A549 (cell line): ENCODE measurements around the gene CACNA1C. TPM values are rescaled to one million over a fixed set of nuclear protein-coding genes. Genes with fewer than 3 reads are reported as not detected.

ENCODE experiments used
- ATAC-seq, 2 experiments: fragments of 200-7000 bp in 1 of 2; fragments of >200 bp in 1 of 2; cut with Nextera tagmentation in 1 of 2; cut with Tn5 transposase in 1 of 2; 3 replicates each; pipeline versions ENCODE4 v1.8.0 to v1.9.1; 2018 to 2020; ENCODE audit warnings: mild to moderate bottlenecking in 1 of 2, moderate library complexity in 1 of 2
- CTCF ChIA-PET: fragments of 300-600 bp; sonication (Branson Sonifier 250); formaldehyde crosslinking; extraction: SDS; loops from one replicate; lab custom pipeline; 2021; ENCODE audit warnings: antibody characterized with exemption, inconsistent platforms; lab: Yijun Ruan, JAX
- POLR2A ChIA-PET: fragments of 350-600 bp; formaldehyde crosslinking; extraction: SDS; loops from one replicate; lab custom pipeline; 2021; ENCODE audit warnings: antibody characterized with exemption, inconsistent platforms; lab: Yijun Ruan, JAX
- DNase-seq, 2 experiments: peaks; one replicate each; pipeline versions ENCODE4 v3.0.0 to v3.0.0-alpha.2; 2011 to 2016; ENCODE audit warnings: low read depth in 1 of 2, low spot score in 1 of 2
- FAIRE-seq: peaks from 2 replicates; lab custom pipeline; 2011; peaks lifted over from hg19 to GRCh38; lab: Jason Lieb, UNC
- H3K27ac ChIP-seq, 2 experiments: fragments of >200 bp; sonication (Bioruptor Twin); formaldehyde crosslinking; 3 replicates each; pipeline ENCODE4 v1.5.1; 2016 to 2017
- H3K4me1 ChIP-seq: fragments of >200 bp; sonication (Bioruptor Twin); formaldehyde crosslinking; 3 replicates; pipeline ENCODE4 v1.6.1; 2016
- H3K4me2 ChIP-seq: fragments of >200 bp; sonication (Bioruptor Twin); formaldehyde crosslinking; 3 replicates; pipeline ENCODE4 v1.6.1; 2016
- H3K4me3 ChIP-seq: fragments of >200 bp; sonication (Bioruptor Twin); formaldehyde crosslinking; 3 replicates; pipeline ENCODE4 v1.5.1; 2016
- H3K9me3 ChIP-seq: fragments of >200 bp; sonication (Bioruptor Twin); formaldehyde crosslinking; 3 replicates; pipeline ENCODE4 v1.6.1; 2016
- BHLHE40 ChIP-seq: IDR thresholded peaks from 2 replicates; pipeline ENCODE4 v1.6.1; 2012; ENCODE audit warnings: low read depth, low read length, inconsistent platforms
- CBX2 ChIP-seq: fragments of 200-600 bp; sonication (generic); IDR thresholded peaks from 2 replicates; pipeline ENCODE4 v1.6.1; 2016; ENCODE audit warnings: low read depth, mild to moderate bottlenecking, borderline replicate concordance
- CBX8 ChIP-seq: fragments of 200-600 bp; sonication (generic); IDR thresholded peaks from 2 replicates; pipeline ENCODE4 v1.6.1; 2016
- CEBPB ChIP-seq, 2 experiments: fragments of >200 bp in 1 of 2; sonication (Bioruptor Twin) in 1 of 2; formaldehyde crosslinking in 1 of 2; IDR thresholded peaks; 2 replicates each; pipeline ENCODE4 v1.6.1; 2012 to 2016
- EHF ChIP-seq: fragments of 250-450 bp; sonication (Bioruptor Pico); IDR thresholded peaks from 2 replicates; pipeline ENCODE4 v1.5.0; 2020; ENCODE audit warnings: mild to moderate bottlenecking
- EHMT2 ChIP-seq: fragments of 200-600 bp; sonication (generic); IDR thresholded peaks from 2 replicates; pipeline ENCODE4 v1.6.1; 2016; ENCODE audit warnings: antibody characterized with exemption, low read depth, mild to moderate bottlenecking, moderate library complexity
- EP300 ChIP-seq, 2 experiments: fragments of >200 bp; sonication (Bioruptor Twin); formaldehyde crosslinking; IDR thresholded peaks; 2 replicates in 1 of 2; 3 replicates in 1 of 2; pipeline ENCODE4 v1.6.1; 2016 to 2017
- ESRRA ChIP-seq: fragments of 150-350 bp; IDR thresholded peaks from 2 replicates; pipeline ENCODE4 v1.6.1; 2014; ENCODE audit warnings: mild to moderate bottlenecking, low read length, borderline replicate concordance
- FOSL2 ChIP-seq, 2 experiments: fragments of 450-650 bp in 1 of 2; fragments of >200 bp in 1 of 2; sonication (Bioruptor Twin) in 1 of 2; formaldehyde crosslinking; IDR thresholded peaks; 2 replicates each; pipeline versions ENCODE4 v1.5.0 to v1.6.1; 2016 to 2020; ENCODE audit warnings: mild to moderate bottlenecking in 1 of 2, moderate library complexity in 1 of 2
- GATA3 ChIP-seq: IDR thresholded peaks from 2 replicates; pipeline ENCODE4 v1.6.1; 2012; ENCODE audit warnings: borderline replicate concordance
- HDAC2 ChIP-seq: fragments of 200-600 bp; sonication (generic); IDR thresholded peaks from 2 replicates; pipeline ENCODE4 v1.6.1; 2016
- HES2 ChIP-seq: fragments of >200 bp; sonication (Bioruptor Twin); formaldehyde crosslinking; IDR thresholded peaks from 2 replicates; pipeline ENCODE4 v1.6.1; 2016
- HMGXB4 ChIP-seq: fragments of 250-450 bp; sonication (Bioruptor Pico); IDR thresholded peaks from 2 replicates; pipeline ENCODE4 v1.5.0; 2021; ENCODE audit warnings: mild to moderate bottlenecking, moderate library complexity, borderline replicate concordance
- HOXA7 ChIP-seq: fragments of 250-450 bp; sonication (Bioruptor Pico); IDR thresholded peaks from 2 replicates; pipeline ENCODE4 v1.5.0; 2020; ENCODE audit warnings: mild to moderate bottlenecking, moderate library complexity
- HOXB13 ChIP-seq: fragments of 250-450 bp; sonication (Bioruptor Pico); IDR thresholded peaks from 2 replicates; pipeline ENCODE4 v1.5.0; 2020; ENCODE audit warnings: low read depth, mild to moderate bottlenecking, moderate library complexity
- KDM5A ChIP-seq: fragments of 200-600 bp; sonication (generic); IDR thresholded peaks from 2 replicates; pipeline ENCODE4 v1.6.1; 2016; ENCODE audit warnings: antibody characterized with exemption, mild to moderate bottlenecking
- MYC ChIP-seq: IDR thresholded peaks from 2 replicates; pipeline ENCODE4 v1.6.1; 2012; ENCODE audit warnings: mild to moderate bottlenecking, inconsistent platforms, low read length, improper control_type of control experiment, borderline replicate concordance
- POLR2A ChIP-seq: IDR thresholded peaks from 2 replicates; pipeline ENCODE4 v1.6.1; 2012; ENCODE audit warnings: mild to moderate bottlenecking, low read length
- RCOR1 ChIP-seq: fragments of 150-350 bp; IDR thresholded peaks from 2 replicates; pipeline ENCODE4 v1.6.1; 2014; ENCODE audit warnings: antibody characterized with exemption, low read length, low read depth
- RNF2 ChIP-seq: fragments of 200-600 bp; sonication (generic); IDR thresholded peaks from 2 replicates; pipeline ENCODE4 v1.6.1; 2016; ENCODE audit warnings: low read depth, mild to moderate bottlenecking, antibody characterized with exemption, moderate library complexity, borderline replicate concordance
- WGBS: methylation state at CpG from one replicate; pipeline ENCODE4 v1.1.6; 2017; ENCODE audit errors: missing lambda C conversion rate; 5-methylcytosine and 5-hydroxymethylcytosine counted together
- polyA plus RNA-seq, 4 experiments: library from polyadenylated mRNA; depleted of rRNA in 3 of 4; stranded (reverse); fragments of >200 nt; fragmentation: RNase III in 1 of 4; extraction: RNeasy Plus Mini Kit Qiagen cat#74134 plus additional on column Dnase treatment in 1 of 4; gene quantifications; 2 replicates in 3 of 4; 3 replicates in 1 of 4; pipeline ENCODE4 v1.2.3, GENCODE V29; 2011 to 2017
- TF ChIP-seq, protein P1 (sequence below): fragments of 150-350 bp; IDR thresholded peaks from 2 replicates; pipeline ENCODE4 v1.6.1; 2014; ENCODE audit warnings: low read depth, mild to moderate bottlenecking, low read length
- TF ChIP-seq, protein P2 (sequence below): IDR thresholded peaks from 2 replicates; pipeline ENCODE4 v1.6.1; 2012

Gene CACNA1C
- polyA plus RNA-seq, 2 of the 4 experiments (the other 2 are of a cell fraction) = not detected

- Histone ChIP-seq H3K4me2 (no peak overlapping the region), H3K27ac (no peak overlapping the region), H3K9me3 (no peaks in the 10 kb centered on the region), H3K4me3 (no peak overlapping the region), H3K4me1 (no peaks in the 10 kb centered on the region)
- CTCF ChIA-PET = interaction anchor here (1.6 to 4.8 kb wide), 4 partner anchors 12 to 76 kb away, joined by 3 to 22 read pairs (median 7); partner anchors contain the start of gene ITFG2
- no peak for FAIRE-seq
- DNase-seq = no peak
- ATAC-seq = no peak
- WGBS = 26% methylated on average over 11 of the region's 11 CpGs
- POLR2A ChIA-PET = no interaction called here
- TF ChIP-seq CBX2 (no peak), KDM5A (no peak), EHF (CRISPR knock-in tag) (no peak), GATA3 (no peak), RNF2 (no peak), MYC (no peak), ESRRA (no peak), POLR2A (no peak), CEBPB (IDR thresholded peaks at IDR 0.05) (no peak), RCOR1 (no peak)
These were observed 685.0 kb downstream of the CACNA1C start for GRCh38 chr12:2737656-2738241.

DNA sequence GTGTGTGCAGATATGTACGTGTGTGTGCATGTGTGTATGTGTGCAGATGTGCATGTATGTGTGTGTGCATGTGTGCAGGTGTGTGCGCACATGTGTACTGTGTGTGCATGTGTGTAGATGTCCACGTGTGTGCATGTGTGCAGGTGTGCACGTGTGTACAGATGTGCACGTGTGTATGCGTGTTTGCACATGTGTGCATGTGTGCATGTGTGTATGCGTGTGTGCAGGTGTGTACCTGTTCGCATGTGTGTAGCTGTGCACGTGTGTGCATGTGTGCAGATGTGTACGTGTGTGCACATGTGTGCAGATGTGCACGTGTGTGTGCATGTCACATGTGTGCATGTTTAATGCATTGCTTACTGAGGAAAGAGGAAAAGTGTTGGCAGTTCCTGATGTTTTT lies 686.3 kb downstream of the CACNA1C start:
- Histone ChIP-seq H3K27ac (no peak overlapping the region), H3K4me3 (no peak overlapping the region), H3K4me1 (no peaks in the 10 kb centered on the region), H3K9me3 (no peaks in the 10 kb centered on the region), H3K4me2 (no peak overlapping the region)
- ATAC-seq (no peak), DNase-seq (no peak), FAIRE-seq (no peak)
- ChIA-PET POLR2A (no interaction called here), CTCF (interaction anchor here (1.4 to 3.0 kb wide), 4 partner anchors 39 to 296 kb away, joined by 3 to 30 read pairs (median 8); partner anchors contain the start of gene ITFG2)
- TF ChIP-seq CBX8 (no peak), HMGXB4 (CRISPR knock-in tag) (no peak), HES2 (no peak), BHLHE40 (no peak), EHMT2 (no peak), EP300 (IDR thresholded peaks at IDR 0.05) (no peak), HOXB13 (CRISPR knock-in tag) (no peak), MYC (no peak), HOXA7 (CRISPR knock-in tag) (no peak), HDAC2 (no peak), FOSL2 (IDR thresholded peaks at IDR 0.05) (no peak), FOSL2 (CRISPR knock-in tag; IDR thresholded peaks at IDR 0.05) (no peak)
- TF ChIP-seq, protein P1, sequence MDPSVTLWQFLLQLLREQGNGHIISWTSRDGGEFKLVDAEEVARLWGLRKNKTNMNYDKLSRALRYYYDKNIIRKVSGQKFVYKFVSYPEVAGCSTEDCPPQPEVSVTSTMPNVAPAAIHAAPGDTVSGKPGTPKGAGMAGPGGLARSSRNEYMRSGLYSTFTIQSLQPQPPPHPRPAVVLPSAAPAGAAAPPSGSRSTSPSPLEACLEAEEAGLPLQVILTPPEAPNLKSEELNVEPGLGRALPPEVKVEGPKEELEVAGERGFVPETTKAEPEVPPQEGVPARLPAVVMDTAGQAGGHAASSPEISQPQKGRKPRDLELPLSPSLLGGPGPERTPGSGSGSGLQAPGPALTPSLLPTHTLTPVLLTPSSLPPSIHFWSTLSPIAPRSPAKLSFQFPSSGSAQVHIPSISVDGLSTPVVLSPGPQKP = no peak
- TF ChIP-seq, protein P2, sequence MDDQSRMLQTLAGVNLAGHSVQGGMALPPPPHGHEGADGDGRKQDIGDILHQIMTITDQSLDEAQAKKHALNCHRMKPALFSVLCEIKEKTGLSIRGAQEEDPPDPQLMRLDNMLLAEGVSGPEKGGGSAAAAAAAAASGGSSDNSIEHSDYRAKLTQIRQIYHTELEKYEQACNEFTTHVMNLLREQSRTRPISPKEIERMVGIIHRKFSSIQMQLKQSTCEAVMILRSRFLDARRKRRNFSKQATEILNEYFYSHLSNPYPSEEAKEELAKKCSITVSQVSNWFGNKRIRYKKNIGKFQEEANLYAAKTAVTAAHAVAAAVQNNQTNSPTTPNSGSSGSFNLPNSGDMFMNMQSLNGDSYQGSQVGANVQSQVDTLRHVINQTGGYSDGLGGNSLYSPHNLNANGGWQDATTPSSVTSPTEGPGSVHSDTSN = no peak
- WGBS = 26% methylated on average over 11 of the region's 11 CpGs
